K562 (cell line): ENCODE results near the gene FANCC. TPM values are rescaled to one million over a fixed set of nuclear protein-coding genes. Genes with fewer than 3 reads are reported as not detected.
A peak's percentile ranks its signal among the peaks of the same experiment; 100 is the strongest.

ENCODE experiments used
- CREBBP ChIP-seq: IDR thresholded peaks from one replicate; pipeline ENCODE4 v1.6.1; 2012; ENCODE audit warnings: low read depth, mild to moderate bottlenecking, control low read depth, inconsistent platforms, low read length
- DNMT1 ChIP-seq: fragments of 450-650 bp; IDR thresholded peaks from 2 replicates; pipeline ENCODE4 v1.6.1; 2016; ENCODE audit warnings: antibody characterized with exemption, mild to moderate bottlenecking
- ELF1 ChIP-seq: fragments of 200-800 bp; sonication (Bioruptor generic); IDR thresholded peaks from 2 replicates; pipeline ENCODE4 v1.6.1; 2016; ENCODE audit warnings: missing genetic modification characterization, missing compliant biosample characterization
- ELF4 ChIP-seq: fragments of 450-650 bp; formaldehyde crosslinking; IDR thresholded peaks from 2 replicates; pipeline ENCODE4 v1.4.0; 2022; ENCODE audit warnings: missing genetic modification characterization
- HDAC1 ChIP-seq, 2 experiments: fragments of 450-650 bp; IDR thresholded peaks; 2 replicates each; pipeline ENCODE4 v1.6.1; 2016 to 2017; ENCODE audit warnings: inconsistent platforms in 1 of 2, mild to moderate bottlenecking in 1 of 2, moderate library complexity in 1 of 2
- HOXB6 ChIP-seq: fragments of 250-450 bp; sonication (Bioruptor Pico); IDR thresholded peaks from 2 replicates; pipeline ENCODE4 v1.5.1; 2022; ENCODE audit warnings: mild to moderate bottlenecking, borderline replicate concordance
- JUND ChIP-seq, 2 experiments: IDR thresholded peaks; 2 replicates in 1 of 2; 3 replicates in 1 of 2; pipeline ENCODE4 v1.6.1; 2011; ENCODE audit warnings: borderline replicate concordance in 2 of 2, low read depth in 2 of 2, low read length in 2 of 2, improper control_type of control experiment in 1 of 2, missing biosample characterization in 1 of 2, missing genetic modification characterization in 1 of 2, missing genetic modification reagents in 1 of 2
- KDM4B ChIP-seq, 2 experiments: fragments of 450-650 bp in 1 of 2; sonication (generic) in 1 of 2; IDR thresholded peaks; 2 replicates each; pipeline ENCODE4 v1.6.1; 2016 to 2017; ENCODE audit warnings: borderline replicate concordance in 2 of 2, antibody characterized with exemption in 1 of 2, low read depth in 1 of 2, mild to moderate bottlenecking in 1 of 2
- MYC ChIP-seq, 2 experiments: fragments of 250-450 bp in 1 of 2; sonication (Bioruptor Pico) in 1 of 2; IDR thresholded peaks; 2 replicates each; pipeline versions ENCODE4 v1.5.1 to v1.6.1; 2012 to 2021; ENCODE audit warnings: low read depth in 2 of 2, borderline replicate concordance in 1 of 2, improper control_type of control experiment in 1 of 2, low read length in 1 of 2, mild to moderate bottlenecking in 1 of 2, moderate library complexity in 1 of 2
- NFYB ChIP-seq: IDR thresholded peaks from 2 replicates; pipeline ENCODE4 v1.6.1; 2011; ENCODE audit warnings: mild to moderate bottlenecking, moderate library complexity; ENCODE audit not compliant: insufficient read length; ENCODE audit errors: extremely low read depth
- PHF20 ChIP-seq: fragments of 450-650 bp; IDR thresholded peaks from 2 replicates; pipeline ENCODE4 v1.6.1; 2018; ENCODE audit not compliant: partially characterized antibody
- PURB ChIP-seq: sonication (generic); formaldehyde crosslinking; IDR thresholded peaks from 2 replicates; pipeline ENCODE4 v1.9.0; 2021; ENCODE audit warnings: low read depth, mild to moderate bottlenecking, missing genetic modification reagents
- RCOR1 ChIP-seq, 2 experiments: IDR thresholded peaks; 2 replicates each; pipeline ENCODE4 v1.6.1; 2012; ENCODE audit warnings: low read depth in 2 of 2, low read length in 2 of 2, borderline replicate concordance in 1 of 2, improper control_type of control experiment in 1 of 2
- SMARCA5 ChIP-seq: fragments of 450-650 bp; IDR thresholded peaks from 2 replicates; pipeline ENCODE4 v1.6.1; 2016
- TEAD4 ChIP-seq, 2 experiments: sonication (generic) in 1 of 2; formaldehyde crosslinking in 1 of 2; IDR thresholded peaks; 2 replicates each; pipeline versions ENCODE4 v1.6.1 to v1.8.0; 2012 to 2022; ENCODE audit warnings: borderline replicate concordance in 1 of 2, inconsistent platforms in 1 of 2, low read length in 1 of 2, mild to moderate bottlenecking in 1 of 2, missing genetic modification reagents in 1 of 2
- ZEB2 ChIP-seq: fragments of 450-650 bp; IDR thresholded peaks from 2 replicates; pipeline ENCODE4 v1.6.1; 2016
- ZNF589 ChIP-seq: fragments of 200-800 bp; sonication (Bioruptor generic); IDR thresholded peaks from 2 replicates; pipeline ENCODE4 v1.6.1; 2016; ENCODE audit warnings: low read depth, missing genetic modification characterization, missing compliant biosample characterization
- polyA plus RNA-seq, 8 experiments: library from polyadenylated mRNA; depleted of rRNA in 4 of 8; stranded (reverse) in 5 of 8; unstranded in 3 of 8; fragments of >200 nt; fragmentation: Nextera tagmentation in 2 of 8; fragmentation: Illumina TruSeq in 1 of 8; extraction: Ambion mirVana in 2 of 8; extraction: Trizol in 1 of 8; gene quantifications; 2 replicates each; pipeline versions ENCODE4 v1.2.1 to v1.2.3, GENCODE V29; 2011 to 2014; ENCODE audit warnings: inconsistent platforms in 1 of 8, missing spikeins in 1 of 8
- total RNA-seq, 7 experiments: library from RNA; depleted of rRNA in 6 of 7; stranded (reverse); fragments of >200 nt in 6 of 7; fragmentation: Illumina TruSeq in 2 of 7; extraction: Trizol in 2 of 7; gene quantifications; 2 replicates each; pipeline versions ENCODE4 v1.2.1 to v1.2.3, GENCODE V29; 2011 to 2021; ENCODE audit warnings: low replicate concordance in 1 of 7
- TF ChIP-seq, protein P1 (sequence below): fragments of 450-650 bp; formaldehyde crosslinking; IDR thresholded peaks from 2 replicates; pipeline ENCODE4 v1.4.0; 2020; ENCODE audit warnings: mild to moderate bottlenecking
- TF ChIP-seq, protein P2 (sequence below): sonication (generic); formaldehyde crosslinking; IDR thresholded peaks from 2 replicates; pipeline ENCODE4 v1.8.0; 2022; ENCODE audit warnings: mild to moderate bottlenecking, missing genetic modification reagents
- TF ChIP-seq, protein P3 (sequence below), 2 experiments: fragments of 450-650 bp in 1 of 2; sonication (generic) in 1 of 2; formaldehyde crosslinking in 1 of 2; IDR thresholded peaks in 1 of 2; conservative IDR thresholded peaks in 1 of 2; 2 replicates each; pipeline versions ENCODE4 v1.6.1 to v1.8.1; 2016 to 2023; ENCODE audit warnings: mild to moderate bottlenecking in 2 of 2, moderate library complexity in 2 of 2, inconsistent platforms in 1 of 2, missing genetic modification reagents in 1 of 2
- TF ChIP-seq, protein P4 (sequence below): fragments of 250-450 bp; sonication (Bioruptor Pico); IDR thresholded peaks from 2 replicates; pipeline ENCODE4 v1.9.0; 2021; ENCODE audit warnings: mild to moderate bottlenecking
- TF ChIP-seq, protein P5 (sequence below): sonication (generic); formaldehyde crosslinking; IDR thresholded peaks from 2 replicates; pipeline ENCODE4 v1.5.0; 2020; ENCODE audit warnings: missing genetic modification reagents

Gene FANCC
- total and polyA plus RNA-seq, 9 of the 15 experiments (the other 6 are each of a cell fraction or from before 2014, with no cell fraction given): 4.6 to 18.4 (median 14.2) TPM

DNA sequence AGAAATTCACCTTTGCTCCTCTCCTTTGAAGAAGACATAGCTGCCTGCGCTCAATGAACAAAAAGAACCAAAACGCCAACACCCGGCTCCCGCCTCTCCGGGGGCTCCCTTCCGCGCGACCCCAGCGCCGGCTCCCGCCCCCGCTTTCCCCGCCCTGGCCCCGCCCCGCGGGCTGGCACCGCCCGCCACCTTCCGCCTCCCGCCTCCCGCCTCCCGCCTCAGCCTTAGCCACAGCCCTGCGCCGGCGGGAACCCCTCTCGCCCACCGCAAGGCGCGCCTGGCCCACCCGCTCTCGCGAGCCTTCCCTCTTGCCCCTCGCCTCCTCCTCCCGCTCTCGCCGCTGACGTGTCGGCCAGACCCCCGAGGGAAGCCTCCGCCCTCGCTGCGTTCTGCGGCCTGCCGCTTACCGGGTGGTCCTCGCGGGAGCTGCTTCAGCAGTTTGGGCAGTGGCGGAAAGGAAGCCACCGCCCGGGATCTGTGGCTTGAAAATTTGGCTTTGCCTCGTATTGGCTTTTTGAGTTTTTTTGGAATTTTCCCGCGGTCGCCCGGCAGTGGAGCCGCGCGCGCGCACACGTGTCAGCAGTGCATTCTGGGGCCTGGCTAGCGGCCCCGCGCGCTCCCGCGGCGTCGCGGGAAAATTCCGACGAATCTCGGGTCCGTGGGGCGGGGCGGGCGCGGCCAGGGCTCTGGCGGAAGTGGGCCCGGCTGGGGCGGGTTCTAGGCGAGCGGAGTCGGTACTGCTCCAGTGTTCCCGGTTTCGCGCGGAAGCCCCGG, at the start of gene FANCC (continued):
- 0 out of 4 replicates have a peak, but pooled peaks of 1 of the 2 experiments have one; percentile 25 for TF ChIP-seq RCOR1 (IDR thresholded peaks at IDR 0.05; ENCODE audit: borderline replicate concordance in 1 of 2, low read depth in 2 of 2, low read length in 2 of 2)
- peak; percentile 60; the same call in 1 of the 2 replicates for TF ChIP-seq ELF1
- TF ChIP-seq ZEB2: no peak
- TF ChIP-seq ZNF589: no peak; the same call in 1 of the 2 replicates
- TF ChIP-seq, protein P1, sequence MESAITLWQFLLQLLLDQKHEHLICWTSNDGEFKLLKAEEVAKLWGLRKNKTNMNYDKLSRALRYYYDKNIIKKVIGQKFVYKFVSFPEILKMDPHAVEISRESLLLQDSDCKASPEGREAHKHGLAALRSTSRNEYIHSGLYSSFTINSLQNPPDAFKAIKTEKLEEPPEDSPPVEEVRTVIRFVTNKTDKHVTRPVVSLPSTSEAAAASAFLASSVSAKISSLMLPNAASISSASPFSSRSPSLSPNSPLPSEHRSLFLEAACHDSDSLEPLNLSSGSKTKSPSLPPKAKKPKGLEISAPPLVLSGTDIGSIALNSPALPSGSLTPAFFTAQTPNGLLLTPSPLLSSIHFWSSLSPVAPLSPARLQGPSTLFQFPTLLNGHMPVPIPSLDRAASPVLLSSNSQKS (CRISPR knock-in tag): no peak
- no peak for TF ChIP-seq PURB (CRISPR knock-in tag)
- TF ChIP-seq ELF4 (CRISPR knock-in tag): no peak
- peak; percentile 33; the same call in 1 of the 2 replicates for TF ChIP-seq TEAD4 (IDR thresholded peaks at IDR 0.05; ENCODE audit: low read length)
- TF ChIP-seq TEAD4 (CRISPR knock-in tag; IDR thresholded peaks at IDR 0.05; ENCODE audit: borderline replicate concordance): no peak
- TF ChIP-seq SMARCA5: no peak
- TF ChIP-seq, protein P2, sequence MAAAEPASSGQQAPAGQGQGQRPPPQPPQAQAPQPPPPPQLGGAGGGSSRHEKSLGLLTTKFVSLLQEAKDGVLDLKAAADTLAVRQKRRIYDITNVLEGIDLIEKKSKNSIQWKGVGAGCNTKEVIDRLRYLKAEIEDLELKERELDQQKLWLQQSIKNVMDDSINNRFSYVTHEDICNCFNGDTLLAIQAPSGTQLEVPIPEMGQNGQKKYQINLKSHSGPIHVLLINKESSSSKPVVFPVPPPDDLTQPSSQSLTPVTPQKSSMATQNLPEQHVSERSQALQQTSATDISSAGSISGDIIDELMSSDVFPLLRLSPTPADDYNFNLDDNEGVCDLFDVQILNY (CRISPR knock-in tag): no peak
- no peak for TF ChIP-seq DNMT1
- TF ChIP-seq, protein P3, sequence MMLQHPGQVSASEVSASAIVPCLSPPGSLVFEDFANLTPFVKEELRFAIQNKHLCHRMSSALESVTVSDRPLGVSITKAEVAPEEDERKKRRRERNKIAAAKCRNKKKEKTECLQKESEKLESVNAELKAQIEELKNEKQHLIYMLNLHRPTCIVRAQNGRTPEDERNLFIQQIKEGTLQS (IDR thresholded peaks at IDR 0.05): no peak
- TF ChIP-seq, protein P3 (CRISPR knock-in tag; conservative IDR thresholded peaks at IDR 0.05): no peak; the same call in 1 of the 2 replicates
- TF ChIP-seq HOXB6 (CRISPR knock-in tag): no peak
- TF ChIP-seq KDM4B (IDR thresholded peaks at IDR 0.05; ENCODE audit: borderline replicate concordance in 2 of 2, low read depth in 1 of 2): no peak
- TF ChIP-seq PHF20: peak; percentile 30
- peak in 1 of 2 experiments; percentile 79; a peak in 1 of 4 replicates for TF ChIP-seq HDAC1 (IDR thresholded peaks at IDR 0.05)
- peak; percentile 1 for TF ChIP-seq NFYB
- TF ChIP-seq MYC (IDR thresholded peaks at IDR 0.05; ENCODE audit: low read depth, low read length): peak; percentile 91
- peak; percentile 62; the same call in 1 of the 2 replicates for TF ChIP-seq MYC (CRISPR knock-in tag; IDR thresholded peaks at IDR 0.05; ENCODE audit: borderline replicate concordance, low read depth)
- TF ChIP-seq, protein P4, sequence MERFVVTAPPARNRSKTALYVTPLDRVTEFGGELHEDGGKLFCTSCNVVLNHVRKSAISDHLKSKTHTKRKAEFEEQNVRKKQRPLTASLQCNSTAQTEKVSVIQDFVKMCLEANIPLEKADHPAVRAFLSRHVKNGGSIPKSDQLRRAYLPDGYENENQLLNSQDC: peak; percentile 23; the same call in 1 of the 2 replicates
- TF ChIP-seq, protein P5, sequence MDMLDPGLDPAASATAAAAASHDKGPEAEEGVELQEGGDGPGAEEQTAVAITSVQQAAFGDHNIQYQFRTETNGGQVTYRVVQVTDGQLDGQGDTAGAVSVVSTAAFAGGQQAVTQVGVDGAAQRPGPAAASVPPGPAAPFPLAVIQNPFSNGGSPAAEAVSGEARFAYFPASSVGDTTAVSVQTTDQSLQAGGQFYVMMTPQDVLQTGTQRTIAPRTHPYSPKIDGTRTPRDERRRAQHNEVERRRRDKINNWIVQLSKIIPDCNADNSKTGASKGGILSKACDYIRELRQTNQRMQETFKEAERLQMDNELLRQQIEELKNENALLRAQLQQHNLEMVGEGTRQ (CRISPR knock-in tag): peak; percentile 65
- no peak for TF ChIP-seq CREBBP
- no peak for TF ChIP-seq JUND (IDR thresholded peaks at IDR 0.05; ENCODE audit: borderline replicate concordance, low read depth, low read length)
- TF ChIP-seq JUND (tag; IDR thresholded peaks at IDR 0.05; ENCODE audit: borderline replicate concordance, low read depth, low read length): no peak
